Naive thymus-derived CD4-positive, alpha-beta T cell (primary cell): Measurements from ENCODE around the gene OR6K3. TPM values are rescaled to one million over a fixed set of nuclear protein-coding genes. Genes with fewer than 3 reads are reported as not detected.

Experiments used
- ATAC-seq: fragments of 150-1000 bp; cut with Tn5 transposase; 2 replicates; pipeline ENCODE4 v1.10.0; 2021; ENCODE audit warnings: mild to moderate bottlenecking, moderate library complexity
- CTCF ChIA-PET: fragments of 350-600 bp; sonication (Branson Sonifier 250); formaldehyde crosslinking; loops from one replicate; lab custom pipeline; 2021; ENCODE audit warnings: antibody characterized with exemption; lab: Charles Lee
- POLR2A ChIA-PET: fragments of 350-600 bp; sonication (Branson Sonifier 250); formaldehyde crosslinking; loops from one replicate; lab custom pipeline; 2021; ENCODE audit warnings: antibody characterized with exemption, inconsistent platforms; lab: Charles Lee
- DNase-seq, 9 donors: peaks; one replicate each; pipeline versions ENCODE4 v3.0.0 to v3.0.0-alpha.2; 2020 to 2022; ENCODE audit warnings: mixed read lengths in 1 of 9
- H3K27ac ChIP-seq: one replicate; pipeline ENCODE4 v1.7.0; 2013; ENCODE audit warnings: mild to moderate bottlenecking, low read depth, low read length, moderate library complexity
- H3K27me3 ChIP-seq, 2 donors: one replicate each; pipeline ENCODE4 v1.7.0; 2013; ENCODE audit warnings: low read length in 2 of 2, mild to moderate bottlenecking in 2 of 2, moderate library complexity in 2 of 2; ENCODE audit not compliant: control insufficient read depth in 2 of 2, insufficient read depth in 2 of 2
- H3K36me3 ChIP-seq, 3 experiments: 1 replicate in 2 of 3; 2 replicates in 1 of 3; pipeline ENCODE4 v1.7.0; 2013; ENCODE audit warnings: low read length in 3 of 3, mild to moderate bottlenecking in 3 of 3, moderate library complexity in 1 of 3; ENCODE audit not compliant: insufficient read depth in 3 of 3, control insufficient read depth in 2 of 3
- H3K4me1 ChIP-seq, 2 donors: one replicate each; pipeline ENCODE4 v1.7.0; 2013; ENCODE audit warnings: low read length in 2 of 2, mild to moderate bottlenecking in 2 of 2, moderate library complexity in 1 of 2; ENCODE audit not compliant: control insufficient read depth in 2 of 2, insufficient read depth in 2 of 2
- H3K4me3 ChIP-seq: 2 replicates; pipeline ENCODE4 v1.7.0; 2013; ENCODE audit warnings: mild to moderate bottlenecking, low read length
- H3K9me3 ChIP-seq, 3 experiments: 1 replicate in 2 of 3; 2 replicates in 1 of 3; pipeline ENCODE4 v1.7.0; 2013; ENCODE audit warnings: low read length in 3 of 3; ENCODE audit not compliant: control insufficient read depth in 2 of 3
- H3K27ac Mint-ChIP-seq, 9 donors: one replicate each; pipeline ENCODE4 v1.8.0; 2020 to 2022; ENCODE audit warnings: mixed read lengths in 9 of 9, mild to moderate bottlenecking in 8 of 9, moderate library complexity in 5 of 9, inconsistent platforms in 2 of 9
- H3K27me3 Mint-ChIP-seq, 5 donors: one replicate each; pipeline ENCODE4 v1.8.0; 2021 to 2022; ENCODE audit warnings: mixed read lengths in 5 of 5, mild to moderate bottlenecking in 1 of 5
- H3K36me3 Mint-ChIP-seq, 5 donors: one replicate each; pipeline ENCODE4 v1.8.0; 2020 to 2022; ENCODE audit warnings: mixed read lengths in 5 of 5, mild to moderate bottlenecking in 3 of 5, inconsistent platforms in 1 of 5
- H3K4me1 Mint-ChIP-seq, 7 donors: one replicate each; pipeline ENCODE4 v1.8.0; 2020 to 2022; ENCODE audit warnings: mixed read lengths in 7 of 7, mild to moderate bottlenecking in 3 of 7, inconsistent platforms in 1 of 7
- H3K4me3 Mint-ChIP-seq, 10 donors: one replicate each; pipeline ENCODE4 v1.8.0; 2020 to 2022; ENCODE audit warnings: mild to moderate bottlenecking in 10 of 10, mixed read lengths in 10 of 10, moderate library complexity in 6 of 10, inconsistent platforms in 2 of 10
- H3K9me3 Mint-ChIP-seq, 11 donors: one replicate each; pipeline ENCODE4 v1.8.0; 2020 to 2022; ENCODE audit warnings: mixed read lengths in 11 of 11, mild to moderate bottlenecking in 4 of 11, inconsistent platforms in 1 of 11, moderate library complexity in 1 of 11
- intact Hi-C, 2 donors: fragments of 100-400 bp; cut with micrococcal nuclease; formaldehyde crosslinking; loops; one replicate each; pipeline ENCODE4 v1.15.1; 2023
- polyA plus RNA-seq, 2 donors: library from polyadenylated mRNA; unstranded; fragments of 300-500 nt; fragmentation: Illumina TruSeq; gene quantifications; one replicate each; pipeline ENCODE4 v1.2.3, GENCODE V29; 2021
- total RNA-seq, 6 experiments: library from RNA in 5 of 6; stranded (reverse) in 5 of 6; gene quantifications; 1 replicate in 5 of 6; 2 replicates in 1 of 6; pipeline ENCODE4 v1.2.3 and lab custom pipeline; 2021 to 2026

Gene OR6K3
- total and polyA plus RNA-seq, 7 experiments from 2014 or later = 0.29 TPM; not detected in 6

DNA sequence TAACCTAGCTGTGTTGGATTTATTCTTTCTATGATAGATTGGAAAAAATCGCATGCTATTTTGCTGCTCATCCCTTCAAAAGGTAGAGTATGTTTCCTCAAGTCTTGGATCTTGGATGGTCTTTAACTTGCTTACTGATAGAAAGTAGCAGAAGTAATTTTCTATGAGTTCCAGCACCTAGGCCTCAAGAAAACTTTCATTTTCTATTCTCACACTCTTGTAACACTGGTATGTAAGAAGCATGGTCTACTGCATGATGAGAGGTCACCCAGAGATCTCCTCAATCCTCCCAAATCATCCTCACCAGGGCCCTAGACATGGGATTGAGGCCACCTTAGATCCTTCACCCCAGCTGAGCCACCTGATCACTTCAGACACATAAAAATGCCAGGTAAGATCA, 41.2 kb downstream of the OR6K3 start:
- POLR2A ChIA-PET = no interaction called here
- Histone ChIP-seq H3K36me3 (no peaks in the 10 kb centered on the region), H3K27me3 (no peaks in the 10 kb centered on the region), H3K4me3 (no peak overlapping the region), H3K9me3 (no peaks in the 10 kb centered on the region), H3K27ac (no peak overlapping the region), H3K4me1 (no peaks in the 10 kb centered on the region)
- Mint-ChIP-seq H3K27ac (peak overlapping the region in 1 of 9 donors; percentile 20), H3K4me3 (no peak overlapping the region), H3K9me3 (no peaks in the 10 kb centered on the region), H3K27me3 (peaks cover 10 to 25% (median 18%) of the 10 kb centered on the region in 5 donors), H3K36me3 (no peaks in the 10 kb centered on the region), H3K4me1 (peaks cover 0 to 3% (median 0%) of the 10 kb centered on the region in 7 donors)
- ATAC-seq (no peak), DNase-seq (no peak)
- CTCF ChIA-PET = no interaction called here
- intact Hi-C loops = no loop called here

DNA sequence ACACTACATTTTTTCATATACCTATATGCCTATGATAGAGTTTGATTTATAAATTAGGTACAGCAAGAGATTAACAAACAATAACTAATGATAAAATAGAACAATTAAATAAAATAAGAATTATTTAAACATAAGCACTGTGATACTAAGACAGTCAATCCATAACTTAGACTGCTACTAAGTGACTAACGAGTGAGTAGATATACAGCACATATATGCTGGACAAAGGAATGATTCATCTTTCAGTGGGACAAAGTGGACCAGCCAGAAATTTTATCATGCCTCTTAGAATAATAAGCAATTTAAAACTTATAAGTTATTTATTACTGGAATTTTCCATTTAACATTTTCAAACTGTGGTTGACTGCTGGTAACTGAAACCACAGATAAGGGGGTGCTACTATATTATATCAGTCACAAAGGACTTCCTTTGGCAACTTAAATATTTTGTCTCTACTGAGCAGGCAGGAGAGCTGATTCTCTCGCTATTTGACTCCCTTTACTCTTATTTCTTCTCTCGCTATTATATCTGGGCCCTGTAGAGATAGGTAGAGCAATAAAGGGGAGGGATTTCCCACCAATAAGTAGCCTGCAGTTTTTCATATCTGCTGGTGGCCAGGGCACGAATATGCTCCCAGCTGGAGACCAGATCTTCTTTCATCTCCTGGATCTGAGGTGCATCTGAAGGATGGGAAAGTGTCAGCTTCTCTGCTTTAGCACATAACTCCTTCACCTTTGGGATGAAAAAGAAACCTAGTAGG, 44.8 kb downstream of the OR6K3 start:
- Mint-ChIP-seq H3K9me3 (no peaks in the 10 kb centered on the region), H3K27me3 (peaks cover 5 to 19% (median 16%) of the 10 kb centered on the region in 5 donors), H3K4me3 (no peak overlapping the region), H3K36me3 (no peaks in the 10 kb centered on the region), H3K27ac (no peak overlapping the region), H3K4me1 (peaks cover 0 to 3% (median 0%) of the 10 kb centered on the region in 7 donors)
- DNase-seq = no peak
- Histone ChIP-seq H3K27me3 (no peaks in the 10 kb centered on the region), H3K36me3 (no peaks in the 10 kb centered on the region), H3K4me1 (no peaks in the 10 kb centered on the region), H3K4me3 (no peak overlapping the region), H3K9me3 (no peaks in the 10 kb centered on the region), H3K27ac (no peak overlapping the region)
- intact Hi-C loops = no loop called here
- ChIA-PET CTCF (no interaction called here), POLR2A (no interaction called here)
- ATAC-seq = no peak

DNA sequence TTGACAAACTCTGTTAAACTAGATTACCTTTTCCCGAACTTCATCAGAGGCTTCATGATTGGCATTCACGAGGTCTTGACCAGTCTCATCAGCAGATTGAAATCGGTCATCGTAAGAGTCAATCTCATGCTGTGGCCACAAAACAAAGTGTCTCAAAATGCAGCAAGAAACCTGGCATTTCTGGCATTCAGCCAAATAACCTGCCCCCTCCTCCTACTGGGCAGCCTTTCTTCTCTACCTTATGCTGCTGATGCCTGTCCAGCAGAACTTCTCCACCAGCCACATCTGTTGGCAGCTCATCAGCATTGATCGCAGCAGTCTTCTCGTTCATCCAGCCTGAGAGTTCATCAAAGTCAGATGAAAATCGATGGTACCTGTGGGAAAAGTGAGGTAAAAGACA, 46.2 kb downstream of the OR6K3 start:
- ChIA-PET POLR2A (no interaction called here), CTCF (interaction anchor here (0.6 kb wide), 1 partner anchor 37 kb away, joined by 4 read pairs; no protein-coding TSS in a partner anchor)
- no peaks in the 10 kb centered on the region for H3K27me3 ChIP-seq
- H3K4me3 ChIP-seq = no peak overlapping the region
- no peaks in the 10 kb centered on the region for H3K4me1 ChIP-seq
- H3K4me1 Mint-ChIP-seq = peaks cover 0 to under 1% (median 0%) of the 10 kb centered on the region in 7 donors
- no peaks in the 10 kb centered on the region for H3K9me3 Mint-ChIP-seq
- H3K27ac Mint-ChIP-seq = no peak overlapping the region
- intact Hi-C loops = no loop called here
- no peak overlapping the region for H3K27ac ChIP-seq
- ATAC-seq = no peak
- H3K4me3 Mint-ChIP-seq = no peak overlapping the region
- DNase-seq = no peak
- no peaks in the 10 kb centered on the region for H3K9me3 ChIP-seq
- H3K36me3 Mint-ChIP-seq = no peaks in the 10 kb centered on the region
- H3K36me3 ChIP-seq = no peaks in the 10 kb centered on the region
- peaks cover 5 to 23% (median 16%) of the 10 kb centered on the region in 5 donors for H3K27me3 Mint-ChIP-seq

Other genes with a start within 250 kb of the OR6K3 start
- not detected for gene OR10R2, start 248.5 kb downstream of the OR6K3 start, total RNA-seq
- gene OR10R2, start 248.5 kb downstream of the OR6K3 start, polyA plus RNA-seq = not detected
- not detected for gene OR6Y1, start 166.3 kb downstream of the OR6K3 start, total RNA-seq
- not detected for gene OR6Y1, start 166.3 kb downstream of the OR6K3 start, polyA plus RNA-seq
- gene OR6P1, start 150.1 kb downstream of the OR6K3 start, total RNA-seq = not detected
- not detected for gene OR6P1, start 150.1 kb downstream of the OR6K3 start, polyA plus RNA-seq
- not detected for gene OR10X1, start 140.8 kb downstream of the OR6K3 start, total RNA-seq
- not detected for gene OR10X1, start 140.8 kb downstream of the OR6K3 start, polyA plus RNA-seq
- not detected for gene OR10Z1, start 115.5 kb downstream of the OR6K3 start, total RNA-seq
- not detected for gene OR10Z1, start 115.5 kb downstream of the OR6K3 start, polyA plus RNA-seq
- gene SPTA1, start 34.0 kb downstream of the OR6K3 start, total RNA-seq = not detected
- gene SPTA1, start 34.0 kb downstream of the OR6K3 start, polyA plus RNA-seq = not detected
- not detected for gene OR6K2, start 20.1 kb downstream of the OR6K3 start, total RNA-seq
- not detected for gene OR6K2, start 20.1 kb downstream of the OR6K3 start, polyA plus RNA-seq
- gene OR6K6, start 34.0 kb upstream of the OR6K3 start, total RNA-seq = not detected
- gene OR6K6, start 34.0 kb upstream of the OR6K3 start, polyA plus RNA-seq = not detected
- gene OR6N1, start 51.5 kb upstream of the OR6K3 start, total RNA-seq = under 1 TPM in 1 of 5 experiments, not detected in 4; 0.37 TPM
- not detected for gene OR6N1, start 51.5 kb upstream of the OR6K3 start, polyA plus RNA-seq
- under 1 TPM in 1 of 5 experiments, not detected in 4; 0.17 TPM for gene OR6N2, start 60.5 kb upstream of the OR6K3 start, total RNA-seq
- gene OR6N2, start 60.5 kb upstream of the OR6K3 start, polyA plus RNA-seq = not detected
- gene MNDA, start 110.6 kb upstream of the OR6K3 start, total RNA-seq = 100 to 1,000 TPM in 1 of 5 experiments, 1 to 10 TPM in 2, under 1 TPM in 1, not detected in 1; 0.70 to 104 (median 3.1) TPM
- gene MNDA, start 110.6 kb upstream of the OR6K3 start, polyA plus RNA-seq = under 1 TPM; 0.18 to 0.67 TPM
- gene PYHIN1, start 210.8 kb upstream of the OR6K3 start, total RNA-seq = 10 to 100 TPM; 20.3 to 48.2 (median 36.1) TPM
- gene PYHIN1, start 210.8 kb upstream of the OR6K3 start, polyA plus RNA-seq = 1 to 10 TPM; 8.4 to 8.7 TPM